ENCODE measurements around the gene GALNTL6.

Gene GALNTL6

DNA sequence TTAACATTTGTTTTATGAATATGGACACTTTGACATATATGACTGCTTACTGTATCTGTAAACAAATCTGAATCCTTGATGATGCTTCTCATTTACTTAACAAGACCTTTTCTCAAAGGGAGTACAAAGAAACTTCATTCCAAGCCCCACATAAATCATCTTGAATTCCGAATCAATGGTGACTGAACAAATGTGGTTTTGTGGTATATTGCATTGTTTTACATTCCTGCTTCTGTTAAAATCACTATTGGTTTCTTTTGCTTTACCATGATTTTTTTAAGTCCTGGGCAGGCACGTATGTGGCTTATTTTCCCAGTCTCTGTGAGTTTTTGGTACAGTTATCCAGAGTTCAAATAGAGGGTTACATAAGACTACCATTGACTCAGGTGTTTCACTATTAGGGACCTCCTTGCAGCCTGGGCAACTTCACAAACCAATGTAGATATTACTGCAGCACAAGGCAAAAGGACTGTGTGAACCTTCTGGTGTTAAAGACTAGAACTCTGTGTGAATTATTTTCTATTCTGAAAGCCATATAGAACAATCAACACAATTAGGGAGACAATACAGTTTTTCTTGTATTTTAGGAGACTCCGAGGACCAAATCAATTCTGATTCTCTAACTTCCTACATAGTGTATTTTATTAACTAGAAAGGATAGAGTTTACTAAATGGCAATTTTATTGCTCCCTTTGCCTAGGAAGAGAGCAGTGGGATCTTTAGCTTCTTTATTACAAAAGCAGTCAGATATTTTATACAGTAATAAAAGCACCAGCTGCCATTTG, 196.4 kb downstream of the GALNTL6 start:
- no peak for DNase-seq

DNA sequence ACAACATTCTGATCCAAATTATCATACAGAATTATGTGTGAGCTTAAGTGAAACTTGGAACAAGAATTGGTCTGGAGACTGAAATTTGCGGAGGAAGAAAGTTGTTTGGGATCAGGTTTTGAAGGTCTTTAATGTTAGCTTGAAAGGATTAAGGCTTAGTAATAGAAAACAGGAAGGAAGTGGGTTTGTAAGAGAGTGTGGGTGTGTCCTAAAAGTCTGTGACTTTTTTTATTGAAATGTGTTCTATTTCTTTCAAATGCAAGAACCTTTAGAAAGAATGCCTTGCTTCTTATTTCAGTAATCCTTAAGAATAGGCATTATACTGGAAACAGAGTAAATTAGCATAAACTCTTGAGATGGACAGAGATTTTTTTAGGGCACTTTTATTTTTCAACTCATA, 198.0 kb downstream of the GALNTL6 start:
- DNase-seq: no peak

DNA sequence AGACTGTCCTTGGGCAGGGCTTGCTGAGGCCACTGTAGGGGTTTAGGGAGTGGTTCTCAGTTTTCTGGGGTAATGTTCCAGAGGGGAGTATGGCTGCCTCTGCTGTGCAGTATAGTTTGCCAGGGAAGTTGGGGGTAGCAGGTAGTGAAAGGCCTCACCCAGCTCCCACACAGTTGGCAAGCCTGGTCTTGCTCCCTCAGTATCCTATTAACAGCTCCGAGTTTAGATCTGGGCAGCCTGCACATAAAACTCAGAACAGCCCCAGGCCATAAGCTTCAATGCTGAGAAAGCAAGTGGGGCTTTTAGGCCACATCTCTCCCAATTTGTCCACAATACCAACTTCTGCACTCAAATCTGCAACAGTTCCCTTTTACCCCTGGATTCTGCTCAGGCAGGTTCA, 205.2 kb downstream of the GALNTL6 start:
- no peak for DNase-seq

DNA sequence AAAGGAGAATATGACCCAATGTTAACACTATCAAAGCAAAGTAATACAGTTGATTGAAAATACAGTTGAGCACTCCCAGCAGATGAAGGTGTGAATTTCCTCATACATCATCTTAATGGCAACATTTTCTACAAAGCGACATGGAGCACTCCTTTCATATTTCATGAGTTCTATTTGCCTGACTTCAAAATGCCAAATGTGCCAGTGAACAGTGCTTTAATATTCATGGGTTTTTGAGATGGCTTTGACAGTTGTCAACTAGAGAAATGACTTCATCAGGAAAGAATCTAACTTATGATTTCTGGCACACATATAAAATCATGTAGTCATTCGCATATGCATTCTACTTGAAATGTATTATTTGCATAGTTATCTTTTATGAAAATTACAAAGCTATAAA, 222.4 kb downstream of the GALNTL6 start:
- no peak for DNase-seq

GRCh38 chr4:172040766-172041165, 227.6 kb downstream of the GALNTL6 start:
- DNase-seq: no peak

- peak; percentile 65 for DNase-seq
Observed at GRCh38 chr4:172042714-172043114, 229.5 kb downstream of the GALNTL6 start.

DNA sequence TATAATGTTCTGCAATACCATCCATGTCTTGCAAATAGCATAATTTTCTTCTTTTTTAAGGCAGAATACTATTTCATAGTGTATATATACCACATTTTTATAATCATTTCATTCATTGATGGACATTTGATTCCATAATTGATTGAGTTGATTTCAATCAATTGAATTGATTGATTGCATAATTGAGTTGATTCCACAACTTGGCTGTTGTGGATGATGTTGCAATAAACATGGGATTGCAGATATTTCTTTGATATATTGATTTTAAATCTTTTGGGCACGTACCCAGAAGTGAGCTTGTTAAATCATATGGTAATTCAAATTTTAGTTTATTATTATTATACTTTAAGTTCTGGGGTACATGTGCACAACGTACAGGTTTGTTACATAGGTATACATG, 232.8 kb downstream of the GALNTL6 start:
- no peak for DNase-seq

- DNase-seq: no peak
Observed at GRCh38 chr4:172048666-172049065, 235.5 kb downstream of the GALNTL6 start.

- peak; percentile 9 for DNase-seq
Observed at GRCh38 chr4:172050911-172051310, 237.7 kb downstream of the GALNTL6 start.

- DNase-seq: no peak
Observed at GRCh38 chr4:172055046-172055445, 241.8 kb downstream of the GALNTL6 start.

DNA sequence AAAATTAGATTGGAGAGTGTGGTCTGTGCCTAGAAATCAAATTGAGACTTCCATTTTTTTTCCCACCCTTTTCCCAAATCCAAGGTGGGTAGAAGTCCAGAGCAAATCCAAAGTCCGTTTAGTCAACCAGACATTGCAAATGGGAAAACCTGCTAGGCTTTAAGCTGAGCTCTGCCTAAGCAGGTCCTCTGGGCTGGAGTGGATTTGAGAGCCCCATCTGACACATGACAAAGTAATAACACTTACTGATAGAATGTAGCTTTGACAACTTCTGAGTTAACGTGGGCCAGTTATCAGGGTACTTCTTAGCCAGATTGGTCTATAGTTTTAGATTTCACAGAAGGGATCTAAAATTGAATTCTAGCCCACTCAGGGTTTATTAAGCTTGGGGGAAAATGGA, 242.3 kb downstream of the GALNTL6 start:
- no peak for DNase-seq

DNA sequence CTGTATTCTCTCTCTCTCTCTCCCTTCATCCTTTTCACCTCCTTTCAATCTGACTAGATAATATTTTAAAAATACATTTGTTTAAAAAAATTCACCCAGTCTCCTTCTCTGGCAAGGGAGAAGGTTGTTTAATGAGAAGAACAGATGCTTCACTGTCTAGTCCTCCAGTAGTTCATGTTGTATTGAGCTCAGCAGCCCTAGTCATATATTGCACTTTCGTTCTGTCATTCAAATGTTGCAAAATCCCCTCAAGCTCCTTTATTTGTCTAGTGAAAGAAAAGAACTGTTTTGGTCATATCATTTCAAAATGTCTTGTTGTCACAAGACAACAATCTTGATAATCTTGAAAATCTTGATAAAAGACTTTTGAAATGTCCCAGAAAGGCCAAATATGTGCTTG, 248.0 kb downstream of the GALNTL6 start:
- DNase-seq: no peak

DNA sequence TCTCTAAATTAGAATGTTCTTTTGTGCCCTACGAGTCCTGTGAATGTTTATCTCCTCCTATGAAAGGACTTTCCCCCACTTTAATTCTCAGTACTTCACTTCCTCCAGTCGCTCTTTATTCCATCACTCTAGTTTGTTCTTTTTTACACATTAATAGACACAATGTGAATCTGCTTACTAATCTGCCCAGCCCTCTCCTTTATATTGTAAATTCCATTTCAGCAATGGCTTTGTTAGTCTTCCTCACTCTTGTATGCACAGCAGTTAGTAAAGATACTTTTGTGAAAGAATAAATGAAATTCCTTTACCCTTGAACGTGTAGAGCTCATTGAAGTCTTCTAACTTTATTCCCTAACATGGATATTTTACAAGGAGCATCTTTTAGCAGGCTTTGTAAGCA, 255.3 kb downstream of the GALNTL6 start:
- DNase-seq: no peak

- no peak for DNase-seq
Observed at GRCh38 chr4:172073590-172073989, 260.4 kb downstream of the GALNTL6 start.

DNA sequence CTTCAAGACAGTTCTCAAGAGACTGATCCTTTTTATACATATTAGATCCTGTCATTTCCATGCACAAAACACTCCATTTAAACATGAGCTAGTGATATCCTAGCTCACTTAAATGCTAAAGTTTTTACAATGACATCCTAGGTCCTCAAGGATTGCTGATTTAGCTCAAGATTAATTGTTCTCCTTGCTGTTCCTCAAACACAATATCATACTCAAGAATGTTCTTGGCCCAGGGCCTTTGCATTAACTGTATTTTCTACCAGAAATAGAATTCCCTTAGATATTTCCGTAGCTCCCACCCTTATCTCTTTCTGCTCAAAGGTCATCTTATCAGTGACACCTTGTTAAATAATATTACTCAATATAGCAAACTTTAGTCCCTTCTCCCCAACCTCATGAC, 270.1 kb downstream of the GALNTL6 start:
- no peak for DNase-seq

GRCh38 chr4:172088556-172088955, 275.4 kb downstream of the GALNTL6 start:
- no peak for DNase-seq

DNA sequence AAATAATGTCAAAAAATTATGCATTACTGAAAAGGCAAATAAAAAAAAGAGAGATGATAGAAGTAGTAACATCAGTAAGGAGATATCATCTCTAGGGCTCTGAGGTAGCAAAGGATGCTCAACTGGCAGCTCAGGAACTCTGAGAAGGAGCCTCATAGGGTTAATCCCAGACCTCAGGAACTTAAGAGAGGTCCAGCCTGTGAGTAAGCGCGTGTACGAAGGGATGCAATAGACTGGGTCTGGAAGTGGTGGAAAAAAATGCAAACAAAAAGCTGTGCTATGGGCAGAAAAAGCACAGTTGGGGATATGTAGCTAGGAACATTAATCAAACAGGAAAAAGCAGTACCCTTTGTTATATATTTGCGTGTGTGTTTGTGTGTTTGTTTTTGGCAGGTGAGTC, 282.0 kb downstream of the GALNTL6 start:
- DNase-seq: no peak

- no peak for DNase-seq
Observed at GRCh38 chr4:172096786-172097185, 283.6 kb downstream of the GALNTL6 start.

GRCh38 chr4:172099376-172099775, 286.2 kb downstream of the GALNTL6 start:
- no peak for DNase-seq

DNA sequence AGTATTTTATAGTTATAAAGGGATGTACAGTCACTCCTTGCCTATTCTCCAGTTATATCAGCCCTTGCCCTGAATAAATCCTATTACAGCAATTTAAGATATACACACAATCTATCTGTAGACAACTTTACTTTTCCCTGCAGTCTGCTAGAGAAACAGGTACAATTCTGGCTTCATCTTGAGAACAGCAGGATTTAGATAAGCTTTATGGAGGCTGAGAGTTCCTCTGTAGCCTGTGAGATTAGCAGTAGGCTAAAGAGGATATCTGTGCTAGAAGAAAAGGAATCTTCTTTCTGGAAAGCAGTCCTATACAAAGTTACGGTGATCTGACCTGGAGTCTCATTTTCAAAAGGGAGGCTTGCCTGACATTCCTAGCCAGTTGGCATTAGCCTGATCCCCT, 290.3 kb downstream of the GALNTL6 start:
- no peak for DNase-seq

GRCh38 chr4:172104539-172104938, 291.3 kb downstream of the GALNTL6 start:
- DNase-seq: no peak

DNA sequence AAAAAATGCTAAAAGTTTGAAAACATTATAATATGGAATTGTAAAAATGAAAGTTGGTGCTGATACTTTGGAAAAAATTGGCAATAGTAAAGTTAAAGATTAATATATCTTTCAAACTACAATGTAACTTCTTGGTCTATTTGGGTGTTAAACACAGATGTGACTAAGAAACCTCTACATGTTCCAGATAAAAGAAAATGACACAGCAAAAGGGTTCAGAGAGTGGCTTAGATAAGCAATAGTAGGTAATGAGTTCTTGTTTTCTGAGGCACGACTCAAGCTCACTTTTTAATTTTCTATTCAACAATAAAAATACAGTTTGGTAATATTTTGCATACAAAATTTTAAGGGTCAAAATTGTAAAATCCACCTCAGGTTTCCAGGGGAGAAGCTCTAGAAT, 292.7 kb downstream of the GALNTL6 start:
- DNase-seq: no peak

GRCh38 chr4:172109466-172109865, 296.3 kb downstream of the GALNTL6 start:
- no peak for DNase-seq

DNA sequence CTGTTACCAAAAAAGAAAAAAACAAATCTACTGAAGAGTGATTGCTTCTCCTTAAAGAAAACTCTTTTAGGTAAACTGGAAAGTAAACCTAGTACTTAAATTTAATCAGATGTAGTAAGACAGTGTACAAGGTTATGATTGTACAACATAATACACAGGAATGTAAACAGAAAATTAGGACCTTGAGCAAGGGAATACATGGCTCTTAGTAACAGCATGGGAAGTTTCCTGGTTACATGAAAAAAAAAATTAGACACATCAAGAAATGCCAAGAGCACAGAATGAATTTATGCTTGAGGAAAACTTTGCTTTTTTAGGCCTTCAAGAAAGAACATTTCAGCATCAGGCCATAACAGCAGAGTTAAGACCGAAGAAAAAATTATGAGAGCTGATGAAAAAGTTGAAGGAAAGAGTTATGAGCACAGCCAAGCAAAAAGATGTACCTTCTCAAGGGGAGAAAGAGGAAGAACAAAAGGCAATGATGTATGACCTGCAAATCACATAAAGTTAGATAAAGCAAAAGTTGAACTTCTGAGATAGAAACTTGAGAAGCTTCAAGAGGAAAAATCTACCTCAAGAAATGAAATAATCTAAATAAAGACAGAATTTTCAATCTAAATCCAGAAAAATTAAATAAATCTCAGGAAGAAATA, 311.6 kb downstream of the GALNTL6 start:
- DNase-seq: no peak

DNA sequence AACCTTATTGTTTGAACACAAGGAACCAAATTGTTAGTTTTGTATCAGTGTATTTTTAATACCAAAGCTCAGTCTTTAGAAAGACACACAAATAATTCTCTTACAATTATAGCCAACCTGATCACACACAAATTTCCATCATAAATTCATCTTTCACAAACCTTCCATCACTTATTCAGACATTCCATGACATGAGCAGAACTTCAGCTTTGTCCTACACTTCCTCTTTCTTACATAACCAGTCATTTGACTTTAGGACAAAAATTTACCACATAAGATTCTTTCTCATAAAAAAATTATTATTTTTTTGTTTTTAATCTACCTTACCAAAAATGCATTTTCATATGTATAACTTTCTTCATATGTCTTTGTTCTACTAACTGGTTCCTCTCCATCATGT, 312.2 kb downstream of the GALNTL6 start:
- DNase-seq: no peak
